SK-N-MC (cell line): ENCODE results near the gene FHL3.

ENCODE experiments used
- EZH2 ChIP-seq: fragments of 200-600 bp; sonication (generic); IDR thresholded peaks from one replicate; pipeline ENCODE4 v1.6.1; 2017; ENCODE audit warnings: antibody characterized with exemption
- FOXP2 ChIP-seq: optimal IDR thresholded peaks from 2 replicates; pipeline ENCODE3; 2011; ENCODE audit warnings: mild to moderate bottlenecking, moderate library complexity; ENCODE audit not compliant: insufficient read depth; ENCODE audit errors: extremely low read length, control extremely low read depth
- POLR2AphosphoS5 ChIP-seq: IDR thresholded peaks from 2 replicates; pipeline ENCODE4 v1.6.1; 2012; ENCODE audit warnings: mild to moderate bottlenecking, low read depth, low read length, borderline replicate concordance

- TF ChIP-seq POLR2AphosphoS5 (no peak), EZH2 (no peak), FOXP2 (no peak)
Observed at GRCh38 chr1:38051079-38051543, 45.8 kb upstream of the FHL3 start.
